SK-N-SH (cell line): ENCODE results near the gene ASPN. TPM values are rescaled to one million over a fixed set of nuclear protein-coding genes. Genes with fewer than 3 reads are reported as not detected.

Experiments
- CTCF ChIA-PET: fragments of 300-600, 350-600 bp; formaldehyde crosslinking; extraction: SDS; loops from one replicate; lab custom pipeline; 2021; lab: Yijun Ruan, JAX
- POLR2A ChIA-PET: fragments of 350-600 bp; sonication (Branson Sonifier 250); formaldehyde crosslinking; extraction: SDS; loops from one replicate; lab custom pipeline; 2020; ENCODE audit warnings: antibody characterized with exemption, inconsistent platforms; lab: Yijun Ruan, JAX
- DNase-seq: peaks from one replicate; pipeline ENCODE4 v3.0.0; 2012
- H2AFZ ChIP-seq: fragments of 200-600 bp; sonication (generic); 2 replicates; pipeline ENCODE4 v1.8.1; 2016; ENCODE audit warnings: antibody characterized with exemption, mild to moderate bottlenecking, low read depth
- H3F3A ChIP-seq: fragments of 200-600 bp; sonication (generic); replicated peaks from 2 replicates; pipeline ENCODE3; 2016; ENCODE audit warnings: antibody characterized with exemption, mild to moderate bottlenecking; ENCODE audit not compliant: insufficient read depth
- H3K27ac ChIP-seq, 2 experiments: fragments of 200-500 bp in 1 of 2; fragments of 200-600 bp in 1 of 2; sonication (Bioruptor generic) in 1 of 2; sonication (generic), shearing (Covaris generic) in 1 of 2; 2 replicates each; pipeline versions ENCODE4 v1.5.1 to v1.6.1; 2014 to 2016; ENCODE audit warnings: low read depth in 2 of 2, inconsistent platforms in 1 of 2, low read length in 1 of 2, mild to moderate bottlenecking in 1 of 2, mixed read lengths in 1 of 2
- H3K27me3 ChIP-seq: fragments of 200-600 bp; sonication (generic), shearing (Covaris generic); 2 replicates; pipeline ENCODE4 v1.6.1; 2016; ENCODE audit warnings: mixed run types; ENCODE audit not compliant: insufficient read depth
- H3K36me3 ChIP-seq, 2 experiments: fragments of 200-500 bp in 1 of 2; fragments of 200-600 bp in 1 of 2; sonication (Bioruptor generic) in 1 of 2; sonication (generic) in 1 of 2; replicated peaks in 1 of 2; 2 replicates each; pipeline versions ENCODE3 to v1.5.1; 2014 to 2016; ENCODE audit warnings: low read length in 1 of 2, mild to moderate bottlenecking in 1 of 2; ENCODE audit not compliant: insufficient read depth in 2 of 2, control insufficient read depth in 1 of 2
- H3K4me1 ChIP-seq, 2 experiments: fragments of 200-500 bp in 1 of 2; fragments of 200-600 bp in 1 of 2; sonication (Bioruptor generic) in 1 of 2; sonication (generic), shearing (Covaris generic) in 1 of 2; 2 replicates each; pipeline versions ENCODE4 v1.5.1 to v1.6.1; 2014 to 2016; ENCODE audit warnings: low read depth in 1 of 2, low read length in 1 of 2, mixed run types in 1 of 2; ENCODE audit not compliant: insufficient read depth in 2 of 2, control insufficient read depth in 1 of 2
- H3K4me2 ChIP-seq: fragments of 200-600 bp; sonication (generic), shearing (Covaris generic); 2 replicates; pipeline ENCODE4 v1.6.1; 2017; ENCODE audit warnings: mixed run types
- H3K4me3 ChIP-seq, 2 experiments: fragments of 200-500 bp in 1 of 2; fragments of 200-600 bp in 1 of 2; sonication (Bioruptor generic) in 1 of 2; sonication (generic), shearing (Covaris generic) in 1 of 2; 2 replicates each; pipeline versions ENCODE4 v1.5.1 to v1.8.1; 2014 to 2016; ENCODE audit warnings: low read depth in 2 of 2, inconsistent platforms in 1 of 2, low read length in 1 of 2, mild to moderate bottlenecking in 1 of 2, mixed read lengths in 1 of 2, moderate library complexity in 1 of 2
- H3K79me2 ChIP-seq: fragments of 200-600 bp; sonication (generic); 2 replicates; pipeline ENCODE4 v1.8.1; 2017; ENCODE audit warnings: mild to moderate bottlenecking; ENCODE audit not compliant: insufficient read depth
- H3K9ac ChIP-seq: fragments of 200-600 bp; sonication (generic); 2 replicates; pipeline ENCODE4 v1.6.1; 2017; ENCODE audit warnings: mixed run types
- H3K9me2 ChIP-seq: fragments of 200-600 bp; sonication (generic); 2 replicates; pipeline ENCODE4 v1.6.1; 2017; ENCODE audit warnings: mixed run types
- H3K9me3 ChIP-seq: fragments of 200-600 bp; sonication (generic); 2 replicates; pipeline ENCODE4 v1.6.1; 2017; ENCODE audit warnings: mixed run types, mild to moderate bottlenecking, moderate library complexity
- H4K20me1 ChIP-seq: fragments of 200-600 bp; sonication (generic); 2 replicates; pipeline ENCODE4 v1.6.1; 2017; ENCODE audit warnings: mild to moderate bottlenecking, mixed run types; ENCODE audit not compliant: insufficient read depth
- CTCF ChIP-seq: fragments of 200-600 bp; sonication (generic); IDR thresholded peaks from 2 replicates; pipeline ENCODE4 v1.6.1; 2017; ENCODE audit warnings: antibody characterized with exemption, mild to moderate bottlenecking, moderate library complexity
- EP300 ChIP-seq, 2 experiments: IDR thresholded peaks; 2 replicates each; pipeline versions ENCODE4 v1.4.0 to v1.6.1; 2012; ENCODE audit warnings: borderline replicate concordance in 1 of 2, low read depth in 1 of 2, low read length in 1 of 2
- FOSL2 ChIP-seq: IDR thresholded peaks from 2 replicates; pipeline ENCODE4 v1.4.0; 2012; ENCODE audit warnings: low read depth, mild to moderate bottlenecking, moderate library complexity, borderline replicate concordance
- FOXJ3 ChIP-seq: sonication (generic); formaldehyde crosslinking; IDR thresholded peaks from 2 replicates; pipeline ENCODE4 v1.5.1; 2020; ENCODE audit warnings: mild to moderate bottlenecking, missing genetic modification reagents
- FOXM1 ChIP-seq: IDR thresholded peaks from 2 replicates; pipeline ENCODE4 v1.4.0; 2012; ENCODE audit warnings: low read depth, mild to moderate bottlenecking
- GABPA ChIP-seq: IDR thresholded peaks from 2 replicates; pipeline ENCODE4 v1.4.0; 2012; ENCODE audit warnings: low read depth, mild to moderate bottlenecking
- JUND ChIP-seq: IDR thresholded peaks from 2 replicates; pipeline ENCODE4 v1.4.0; 2012
- MEF2A ChIP-seq: IDR thresholded peaks from 2 replicates; pipeline ENCODE4 v1.4.0; 2012; ENCODE audit warnings: low read depth, borderline replicate concordance
- MXI1 ChIP-seq: IDR thresholded peaks from 2 replicates; pipeline ENCODE4 v1.6.1; 2012; ENCODE audit warnings: mild to moderate bottlenecking, low read depth, low read length, improper control_type of control experiment
- NFIC ChIP-seq: IDR thresholded peaks from 2 replicates; pipeline ENCODE4 v1.4.0; 2012; ENCODE audit warnings: borderline replicate concordance
- POLR2AphosphoS5 ChIP-seq: IDR thresholded peaks from 2 replicates; pipeline ENCODE4 v1.6.1; 2012; ENCODE audit warnings: low read depth, low read length
- SIN3A ChIP-seq: IDR thresholded peaks from 2 replicates; pipeline ENCODE4 v1.6.1; 2012; ENCODE audit warnings: low read depth, mild to moderate bottlenecking, low read length, moderate library complexity, borderline replicate concordance
- SMC3 ChIP-seq: IDR thresholded peaks from 2 replicates; pipeline ENCODE4 v1.6.1; 2012; ENCODE audit warnings: low read depth, low read length, improper control_type of control experiment
- TCF12 ChIP-seq: IDR thresholded peaks from 2 replicates; pipeline ENCODE4 v1.4.0; 2012
- TEAD4 ChIP-seq: IDR thresholded peaks from 2 replicates; pipeline ENCODE4 v1.4.0; 2012; ENCODE audit warnings: mild to moderate bottlenecking, borderline replicate concordance; ENCODE audit not compliant: insufficient read depth
- USF1 ChIP-seq: IDR thresholded peaks from 2 replicates; pipeline ENCODE4 v1.4.0; 2012; ENCODE audit warnings: low read depth, borderline replicate concordance
- WGBS: methylation state at CpG from one replicate; pipeline ENCODE4 v1.1.6; 2017; ENCODE audit warnings: low lambda C conversion rate; 5-methylcytosine and 5-hydroxymethylcytosine counted together
- polyA plus RNA-seq, 3 experiments: library from polyadenylated mRNA; depleted of rRNA; stranded (reverse); fragments of >200 nt; gene quantifications; 2 replicates each; pipeline ENCODE4 v1.2.3, GENCODE V29; 2012
- TF ChIP-seq, protein P1 (sequence below): fragments of 150-350 bp; IDR thresholded peaks from 2 replicates; pipeline ENCODE4 v1.6.1; 2016; ENCODE audit warnings: mild to moderate bottlenecking, low read depth, low read length
- TF ChIP-seq, protein P2 (sequence below): IDR thresholded peaks from 2 replicates; pipeline ENCODE4 v1.4.0; 2012; ENCODE audit warnings: low read depth
- TF ChIP-seq, protein P3 (sequence below): IDR thresholded peaks from 2 replicates; pipeline ENCODE4; 2012
- TF ChIP-seq, protein P4 (sequence below): IDR thresholded peaks from 2 replicates; pipeline ENCODE4 v1.4.0; 2012; ENCODE audit warnings: low read depth, borderline replicate concordance

The ASPN gene
- polyA plus RNA-seq, 1 of the 3 experiments (the other 2 are of a cell fraction), result 0.76 TPM

GRCh38 chr9:92463984-92464383 lies 18.3 kb downstream of the ASPN start:
- Histone ChIP-seq H2AFZ (no peak overlapping the region), H3K9me2 (no peaks in the 10 kb centered on the region), H3K79me2 (no peaks in the 10 kb centered on the region), H3K9me3 (no peaks in the 10 kb centered on the region)
- WGBS, result 29% methylated on average over 3 of the region's 3 CpGs
- CTCF ChIA-PET, result interaction anchor here (0.9 to 1.2 kb wide), 2 partner anchors 16 to 31 kb away, joined by 3 read pairs; no protein-coding TSS in a partner anchor
- TF ChIP-seq MEF2A (peak; percentile 99), MXI1 (no peak), FOXJ3 (CRISPR knock-in tag) (no peak), NFIC (peak; percentile 20; the same call in 1 of the 2 replicates), JUND (peak; percentile 52), TCF12 (peak; percentile 83), EP300 (IDR thresholded peaks at IDR 0.05; ENCODE audit: borderline replicate concordance in 1 of 2, low read depth in 1 of 2, low read length in 1 of 2) (peak in 1 of 2 experiments; percentile 25; a peak in 1 of 4 replicates), CTCF (no peak), GABPA (no peak), POLR2AphosphoS5 (peak; percentile 61; the same call in 1 of the 2 replicates), FOSL2 (peak; percentile 72; the same call in 1 of the 2 replicates)
- TF ChIP-seq, protein P1, sequence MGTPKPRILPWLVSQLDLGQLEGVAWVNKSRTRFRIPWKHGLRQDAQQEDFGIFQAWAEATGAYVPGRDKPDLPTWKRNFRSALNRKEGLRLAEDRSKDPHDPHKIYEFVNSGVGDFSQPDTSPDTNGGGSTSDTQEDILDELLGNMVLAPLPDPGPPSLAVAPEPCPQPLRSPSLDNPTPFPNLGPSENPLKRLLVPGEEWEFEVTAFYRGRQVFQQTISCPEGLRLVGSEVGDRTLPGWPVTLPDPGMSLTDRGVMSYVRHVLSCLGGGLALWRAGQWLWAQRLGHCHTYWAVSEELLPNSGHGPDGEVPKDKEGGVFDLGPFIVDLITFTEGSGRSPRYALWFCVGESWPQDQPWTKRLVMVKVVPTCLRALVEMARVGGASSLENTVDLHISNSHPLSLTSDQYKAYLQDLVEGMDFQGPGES, result no peak
- TF ChIP-seq, protein P2, sequence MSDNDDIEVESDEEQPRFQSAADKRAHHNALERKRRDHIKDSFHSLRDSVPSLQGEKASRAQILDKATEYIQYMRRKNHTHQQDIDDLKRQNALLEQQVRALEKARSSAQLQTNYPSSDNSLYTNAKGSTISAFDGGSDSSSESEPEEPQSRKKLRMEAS, result peak; percentile 80
- TF ChIP-seq, protein P3, sequence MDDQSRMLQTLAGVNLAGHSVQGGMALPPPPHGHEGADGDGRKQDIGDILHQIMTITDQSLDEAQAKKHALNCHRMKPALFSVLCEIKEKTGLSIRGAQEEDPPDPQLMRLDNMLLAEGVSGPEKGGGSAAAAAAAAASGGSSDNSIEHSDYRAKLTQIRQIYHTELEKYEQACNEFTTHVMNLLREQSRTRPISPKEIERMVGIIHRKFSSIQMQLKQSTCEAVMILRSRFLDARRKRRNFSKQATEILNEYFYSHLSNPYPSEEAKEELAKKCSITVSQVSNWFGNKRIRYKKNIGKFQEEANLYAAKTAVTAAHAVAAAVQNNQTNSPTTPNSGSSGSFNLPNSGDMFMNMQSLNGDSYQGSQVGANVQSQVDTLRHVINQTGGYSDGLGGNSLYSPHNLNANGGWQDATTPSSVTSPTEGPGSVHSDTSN, result no peak
- TF ChIP-seq, all 33 proteins: peak for 8
- Histone ChIP-seq H3F3A (no peaks in the 10 kb centered on the region), H3K27me3 (no peaks in the 10 kb centered on the region), H3K9ac (no peak overlapping the region; the same call in 1 of the 2 replicates), H3K36me3 (no peaks in the 10 kb centered on the region), H3K4me1 (peaks cover 4 to 22% of the 10 kb centered on the region in 2 experiments), H3K4me3 (no peak overlapping the region), H3K27ac (peak overlapping the region in 1 of 2 experiments; percentile 68; a peak in 3 of 4 replicates), H3K4me2 (peak overlapping the region; percentile 43), H4K20me1 (no peaks in the 10 kb centered on the region)
- DNase-seq, result no peak
- POLR2A ChIA-PET, result no interaction called here

GRCh38 chr9:92463387-92463786 lies 18.9 kb downstream of the ASPN start:
- H3F3A ChIP-seq, result no peaks in the 10 kb centered on the region
- no peaks in the 10 kb centered on the region for H3K79me2 ChIP-seq
- no peak overlapping the region for H2AFZ ChIP-seq
- no peaks in the 10 kb centered on the region for H4K20me1 ChIP-seq
- H3K36me3 ChIP-seq, result no peaks in the 10 kb centered on the region
- DNase-seq, result no peak
- no peaks in the 10 kb centered on the region for H3K9me2 ChIP-seq
- TF ChIP-seq FOXM1 (no peak), SIN3A (no peak), USF1 (no peak), POLR2AphosphoS5 (no peak), SMC3 (no peak), TEAD4 (no peak)
- TF ChIP-seq, protein P4, sequence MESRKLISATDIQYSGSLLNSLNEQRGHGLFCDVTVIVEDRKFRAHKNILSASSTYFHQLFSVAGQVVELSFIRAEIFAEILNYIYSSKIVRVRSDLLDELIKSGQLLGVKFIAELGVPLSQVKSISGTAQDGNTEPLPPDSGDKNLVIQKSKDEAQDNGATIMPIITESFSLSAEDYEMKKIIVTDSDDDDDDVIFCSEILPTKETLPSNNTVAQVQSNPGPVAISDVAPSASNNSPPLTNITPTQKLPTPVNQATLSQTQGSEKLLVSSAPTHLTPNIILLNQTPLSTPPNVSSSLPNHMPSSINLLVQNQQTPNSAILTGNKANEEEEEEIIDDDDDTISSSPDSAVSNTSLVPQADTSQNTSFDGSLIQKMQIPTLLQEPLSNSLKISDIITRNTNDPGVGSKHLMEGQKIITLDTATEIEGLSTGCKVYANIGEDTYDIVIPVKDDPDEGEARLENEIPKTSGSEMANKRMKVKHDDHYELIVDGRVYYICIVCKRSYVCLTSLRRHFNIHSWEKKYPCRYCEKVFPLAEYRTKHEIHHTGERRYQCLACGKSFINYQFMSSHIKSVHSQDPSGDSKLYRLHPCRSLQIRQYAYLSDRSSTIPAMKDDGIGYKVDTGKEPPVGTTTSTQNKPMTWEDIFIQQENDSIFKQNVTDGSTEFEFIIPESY, result no peak
- no peaks in the 10 kb centered on the region for H3K27me3 ChIP-seq
- peak overlapping the region in 1 of 2 experiments; percentile 68; a peak in 2 of 4 replicates for H3K27ac ChIP-seq
- CTCF ChIA-PET, result interaction anchor here (0.9 to 1.2 kb wide), 3 partner anchors 17 to 323 kb away, joined by 3 read pairs; no protein-coding TSS in a partner anchor
- no peak overlapping the region for H3K4me3 ChIP-seq
- H3K4me1 ChIP-seq, result peaks cover 4 to 20% of the 10 kb centered on the region in 2 experiments
- H3K4me2 ChIP-seq, result peak overlapping the region; percentile 43
- POLR2A ChIA-PET, result no interaction called here
- H3K9ac ChIP-seq, result no peak overlapping the region; the same call in 1 of the 2 replicates
- H3K9me3 ChIP-seq, result no peaks in the 10 kb centered on the region
